Transverse colon (tissue), 4 donors: Measurements from ENCODE around the gene OR9Q2. TPM values are rescaled to one million over a fixed set of nuclear protein-coding genes. Genes with fewer than 3 reads are reported as not detected.
"Not testable (repeated sequence)": the region's sequence is repeated elsewhere in the genome, so short reads cannot be mapped to it uniquely, and the experiment has no call there.

Experiments used
- DNase-seq: peaks from one replicate; pipeline ENCODE4 v3.0.0-alpha.2; 2019
- H3K27ac ChIP-seq, 4 donors: fragments of 200-600 bp; sonication (generic); 2 replicates each; pipeline ENCODE4 v1.5.1; 2016 to 2018; ENCODE audit warnings: inconsistent platforms in 4 of 4
- H3K27me3 ChIP-seq: fragments of 200-600 bp; sonication (generic); 2 replicates; pipeline ENCODE4 v1.5.1; 2017; ENCODE audit warnings: inconsistent platforms
- H3K36me3 ChIP-seq, 4 donors: fragments of 200-600 bp; sonication (generic); 2 replicates each; pipeline ENCODE4 v1.5.1; 2017 to 2019; ENCODE audit warnings: inconsistent platforms in 4 of 4
- H3K4me1 ChIP-seq, 4 donors: fragments of 200-600 bp; sonication (generic); 2 replicates each; pipeline ENCODE4 v1.5.1; 2017 to 2020; ENCODE audit warnings: inconsistent platforms in 4 of 4
- H3K4me3 ChIP-seq, 4 donors: fragments of 200-600 bp; sonication (generic); 1 replicate in 1 of 4; 2 replicates in 3 of 4; pipeline versions ENCODE4 v1.5.1 to v1.6.1; 2017 to 2019; ENCODE audit warnings: inconsistent platforms in 4 of 4
- H3K9me3 ChIP-seq, 2 donors: fragments of 200-600 bp; sonication (generic); 2 replicates each; pipeline ENCODE4 v1.5.1; 2017 to 2019; ENCODE audit warnings: inconsistent platforms in 2 of 2
- EP300 ChIP-seq: sonication (generic); formaldehyde crosslinking; IDR thresholded peaks from one replicate; pipeline ENCODE4 v1.6.1; 2017; ENCODE audit warnings: antibody characterized with exemption, low read depth
- POLR2A ChIP-seq: fragments of 450-650 bp; IDR thresholded peaks from one replicate; pipeline ENCODE4 v1.6.1; 2016; ENCODE audit warnings: antibody characterized with exemption, mild to moderate bottlenecking, moderate library complexity
- POLR2AphosphoS5 ChIP-seq, 3 donors: sonication (generic); formaldehyde crosslinking; IDR thresholded peaks; one replicate each; pipeline ENCODE4 v1.6.1; 2016; ENCODE audit warnings: antibody characterized with exemption in 3 of 3
- WGBS, 2 donors: methylation state at CpG; one replicate each; pipeline ENCODE4 v1.1.5; 2018; ENCODE audit warnings: low coverage in 1 of 2; 5-methylcytosine and 5-hydroxymethylcytosine counted together
- in situ Hi-C, 4 donors: fragments of 200-750 bp; cut with MboI; loops; one replicate each; pipeline versions ENCODE4 v1.15.0 to v1.15.1; 2017; ENCODE audit warnings: low sequenced_read_pairs in 3 of 4, low pct_ligation_motif_present in 1 of 4, low pct_unique_long_range_greater_than_20kb in 1 of 4
- intact Hi-C: fragments of 100-400 bp; cut with DNase I; formaldehyde crosslinking; loops from one replicate; pipeline ENCODE4 v1.15.1; 2023; ENCODE audit warnings: low total_unique reads
- total RNA-seq, 4 donors: library from RNA; depleted of rRNA; stranded (reverse); fragments of >200 nt; gene quantifications; one replicate each; pipeline ENCODE4 v1.1.0, GENCODE V29; 2016
- TF ChIP-seq, protein P1 (sequence below), 5 experiments: fragments of 200-600 bp in 3 of 5; fragments of 450-650 bp in 2 of 5; sonication (generic) in 3 of 5; IDR thresholded peaks; 1 replicate in 2 of 5; 2 replicates in 3 of 5; pipeline ENCODE4 v1.5.1; 2016 to 2017; ENCODE audit warnings: antibody characterized with exemption in 5 of 5, inconsistent platforms in 3 of 5, mild to moderate bottlenecking in 2 of 5, moderate library complexity in 1 of 5

OR9Q2 gene
- total RNA-seq, 4 donors from 2014 or later, result not detected

DNA sequence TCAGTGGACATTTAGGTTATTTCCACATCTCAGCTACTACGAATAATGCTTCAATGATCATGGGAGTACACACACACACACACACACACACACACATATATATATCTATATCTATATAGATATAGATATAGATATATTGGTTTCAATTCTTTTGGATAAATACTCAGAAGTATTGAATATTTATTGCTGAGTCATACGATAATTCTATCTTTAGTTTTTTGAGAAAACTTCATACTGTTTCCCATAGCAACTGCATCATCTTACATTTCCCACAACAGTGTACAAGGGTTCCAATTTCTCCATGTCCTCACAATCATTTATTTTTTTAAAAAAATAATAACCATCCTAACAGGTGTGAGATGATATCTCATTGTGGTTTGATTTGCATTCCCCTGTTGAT is 7.1 kb downstream of the OR9Q2 start:
- no peak overlapping the region for H3K27ac ChIP-seq
- H3K9me3 ChIP-seq, result peaks cover 10 to 11% of the 10 kb centered on the region in 2 donors
- in situ Hi-C loops, result no loop called here
- TF ChIP-seq POLR2A, result no peak
- no peak for TF ChIP-seq EP300
- no peak for TF ChIP-seq POLR2AphosphoS5 (IDR thresholded peaks at IDR 0.05)
- TF ChIP-seq, protein P1, sequence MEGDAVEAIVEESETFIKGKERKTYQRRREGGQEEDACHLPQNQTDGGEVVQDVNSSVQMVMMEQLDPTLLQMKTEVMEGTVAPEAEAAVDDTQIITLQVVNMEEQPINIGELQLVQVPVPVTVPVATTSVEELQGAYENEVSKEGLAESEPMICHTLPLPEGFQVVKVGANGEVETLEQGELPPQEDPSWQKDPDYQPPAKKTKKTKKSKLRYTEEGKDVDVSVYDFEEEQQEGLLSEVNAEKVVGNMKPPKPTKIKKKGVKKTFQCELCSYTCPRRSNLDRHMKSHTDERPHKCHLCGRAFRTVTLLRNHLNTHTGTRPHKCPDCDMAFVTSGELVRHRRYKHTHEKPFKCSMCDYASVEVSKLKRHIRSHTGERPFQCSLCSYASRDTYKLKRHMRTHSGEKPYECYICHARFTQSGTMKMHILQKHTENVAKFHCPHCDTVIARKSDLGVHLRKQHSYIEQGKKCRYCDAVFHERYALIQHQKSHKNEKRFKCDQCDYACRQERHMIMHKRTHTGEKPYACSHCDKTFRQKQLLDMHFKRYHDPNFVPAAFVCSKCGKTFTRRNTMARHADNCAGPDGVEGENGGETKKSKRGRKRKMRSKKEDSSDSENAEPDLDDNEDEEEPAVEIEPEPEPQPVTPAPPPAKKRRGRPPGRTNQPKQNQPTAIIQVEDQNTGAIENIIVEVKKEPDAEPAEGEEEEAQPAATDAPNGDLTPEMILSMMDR (IDR thresholded peaks at IDR 0.05), result no peak
- 80 to 96% methylated on average over 2 of the region's 2 CpGs for WGBS, 2 donors
- H3K27me3 ChIP-seq, result no peaks in the 10 kb centered on the region
- intact Hi-C loops, result no loop called here
- H3K4me1 ChIP-seq, result peaks cover 0 to 15% (median 11%) of the 10 kb centered on the region in 4 donors
- DNase-seq, result no peak
- no peak overlapping the region for H3K4me3 ChIP-seq
- H3K36me3 ChIP-seq, result no peaks in the 10 kb centered on the region

DNA sequence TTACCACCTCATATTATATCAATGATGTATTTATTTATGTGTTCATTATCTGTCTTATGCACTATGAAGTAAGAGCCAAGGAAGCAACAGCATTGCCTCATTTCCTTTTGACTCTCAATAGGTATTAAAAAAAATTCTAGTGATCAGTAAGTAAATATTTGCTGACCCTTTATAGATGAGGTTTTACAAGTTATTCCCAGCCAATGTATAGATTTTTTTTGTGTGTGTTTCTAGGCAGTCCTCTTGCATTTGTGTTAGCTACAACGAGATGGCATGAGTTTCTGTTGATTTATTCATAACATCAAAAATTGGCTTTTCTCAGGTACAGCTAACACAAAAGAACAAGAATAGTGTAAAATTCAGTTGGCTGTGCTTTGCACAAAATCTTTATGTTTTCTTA is 10.4 kb downstream of the OR9Q2 start:
- in situ Hi-C loops, result no loop called here

DNA sequence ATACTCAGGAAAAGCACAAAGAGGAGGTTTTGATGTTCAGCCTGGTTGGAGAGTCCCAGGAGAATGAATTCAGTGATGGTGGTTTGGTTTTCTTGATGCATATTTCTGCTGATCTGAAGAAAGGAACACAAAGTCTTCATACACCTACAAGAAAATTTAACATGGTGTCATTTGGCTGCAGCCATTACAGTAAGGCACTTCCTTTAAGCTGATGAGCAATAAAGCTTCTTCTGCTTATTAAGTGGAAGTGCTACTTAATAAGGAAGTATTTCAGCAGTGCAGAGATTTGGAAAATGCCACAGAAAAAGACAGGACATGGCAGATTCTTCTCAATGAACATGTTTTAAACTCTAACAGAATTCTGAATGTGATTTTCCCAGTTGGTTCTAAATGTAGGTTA is 15.2 kb downstream of the OR9Q2 start, which contains the start of gene OR1S2:
Gene OR1S2 (minus strand): TSS at position 101 of the 400 bp plus-strand sequence. CDS start 0 bp downstream, at position 101.
- in situ Hi-C loops (no loop called here), intact Hi-C loops (no loop called here)
- Histone ChIP-seq H3K4me3 (no peak within 1 kb of the TSS), H3K4me1 (no peaks in the 10 kb centered on the region), H3K27me3 (no peaks in the 10 kb centered on the region), H3K27ac (no peak within 1 kb of the TSS), H3K36me3 (no peaks in the 10 kb centered on the region), H3K9me3 (no peaks in the 10 kb centered on the region)
- TF ChIP-seq, protein P1 (IDR thresholded peaks at IDR 0.05), result no peak
- TF ChIP-seq POLR2A (no peak), POLR2AphosphoS5 (IDR thresholded peaks at IDR 0.05) (no peak)
- DNase-seq, result no peak

More for the DNA sequence above, 10.4 kb downstream of the OR9Q2 start:
- no peaks in the 10 kb centered on the region for H3K4me1 ChIP-seq
- H3K27me3 ChIP-seq, result no peaks in the 10 kb centered on the region
- H3K9me3 ChIP-seq, result peaks cover 10 to 11% of the 10 kb centered on the region in 2 donors
- TF ChIP-seq, protein P1 (IDR thresholded peaks at IDR 0.05), result no peak
- TF ChIP-seq POLR2A (no peak), POLR2AphosphoS5 (IDR thresholded peaks at IDR 0.05) (no peak), EP300 (no peak)
- intact Hi-C loops, result no loop called here
- H3K27ac ChIP-seq, result no peak overlapping the region
- no peaks in the 10 kb centered on the region for H3K36me3 ChIP-seq
- WGBS, 2 donors, result 20 to 33% methylated on average over 1 of the region's 1 CpG
- no peak overlapping the region for H3K4me3 ChIP-seq
- DNase-seq, result no peak

DNA sequence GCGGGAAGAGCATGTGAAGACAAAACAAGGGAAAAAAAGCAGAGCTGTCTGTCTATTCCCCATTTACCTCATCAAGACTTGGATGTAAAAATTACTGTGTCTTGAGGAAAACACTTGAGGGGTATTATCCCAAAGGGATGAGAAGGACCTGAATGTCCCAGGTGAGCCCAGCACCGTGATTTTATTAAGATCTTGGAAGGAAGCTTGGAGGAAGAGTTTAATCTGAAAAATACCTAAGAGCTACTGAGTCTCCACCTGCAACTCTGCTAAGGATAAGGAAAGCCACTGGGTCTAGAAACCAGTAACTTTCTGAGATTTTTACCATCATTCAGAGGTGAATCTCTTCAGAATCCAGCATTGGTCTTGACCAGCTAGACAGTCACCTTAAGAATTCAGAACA is 23.6 kb downstream of the OR9Q2 start, which contains the start of gene OR1S1:
Gene OR1S1 (plus strand): TSS at position 301 of the 400 bp plus-strand sequence.
- H3K36me3 ChIP-seq, intact Hi-C loops, H3K4me3 ChIP-seq, H3K4me1 ChIP-seq, H3K27ac ChIP-seq, H3K9me3 ChIP-seq, in situ Hi-C loops, DNase-seq, H3K27me3 ChIP-seq: not testable (repeated sequence)
- WGBS, 2 donors, result 84% methylated on average over 2 of the region's 2 CpGs; no CpG with 5 or more reads in 1 of the 2 donors

DNA sequence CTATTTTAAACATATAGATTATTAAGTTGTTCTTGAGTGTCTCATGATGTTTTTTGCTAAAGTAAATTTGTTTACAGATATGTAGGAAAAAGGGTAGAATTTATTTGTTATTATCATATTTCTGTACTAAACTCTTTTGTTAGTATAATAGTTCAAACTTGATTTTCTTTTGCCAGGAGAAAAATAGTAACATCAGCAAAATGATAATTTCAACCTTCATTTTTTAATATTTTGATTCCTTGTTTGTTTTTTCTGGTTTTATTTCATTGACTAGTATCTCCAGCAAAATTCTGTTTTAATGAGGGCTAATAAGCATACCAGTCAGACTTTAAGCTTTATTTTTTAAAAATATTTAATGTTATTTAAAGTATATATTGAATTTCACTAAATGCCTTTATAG is 27.6 kb downstream of the OR9Q2 start:
- Histone ChIP-seq H3K27ac (no peak overlapping the region), H3K4me3 (no peak overlapping the region), H3K9me3 (no peaks in the 10 kb centered on the region), H3K4me1 (no peaks in the 10 kb centered on the region), H3K36me3 (no peaks in the 10 kb centered on the region), H3K27me3 (no peaks in the 10 kb centered on the region)
- TF ChIP-seq EP300 (no peak), POLR2AphosphoS5 (IDR thresholded peaks at IDR 0.05) (no peak), POLR2A (no peak)
- TF ChIP-seq, protein P1 (IDR thresholded peaks at IDR 0.05), result no peak
- in situ Hi-C loops, result no loop called here
- DNase-seq, result no peak
- intact Hi-C loops, result no loop called here
